VCaP (cell line): ENCODE data around the gene SP2.

Experiments
- H3K27ac ChIP-seq: fragments of 450-650 bp; 2 replicates; pipeline ENCODE4 v1.5.1; 2017
- TF ChIP-seq, protein P1 (sequence below): fragments of 450-650 bp; conservative IDR thresholded peaks from 2 replicates; pipeline ENCODE4 v1.5.1; 2017; ENCODE audit warnings: mild to moderate bottlenecking, moderate library complexity

The SP2 gene

GRCh38 chr17:47906443-47906842, 10.4 kb downstream of the SP2 start:
- no peak overlapping the region for H3K27ac ChIP-seq
- TF ChIP-seq, protein P1, sequence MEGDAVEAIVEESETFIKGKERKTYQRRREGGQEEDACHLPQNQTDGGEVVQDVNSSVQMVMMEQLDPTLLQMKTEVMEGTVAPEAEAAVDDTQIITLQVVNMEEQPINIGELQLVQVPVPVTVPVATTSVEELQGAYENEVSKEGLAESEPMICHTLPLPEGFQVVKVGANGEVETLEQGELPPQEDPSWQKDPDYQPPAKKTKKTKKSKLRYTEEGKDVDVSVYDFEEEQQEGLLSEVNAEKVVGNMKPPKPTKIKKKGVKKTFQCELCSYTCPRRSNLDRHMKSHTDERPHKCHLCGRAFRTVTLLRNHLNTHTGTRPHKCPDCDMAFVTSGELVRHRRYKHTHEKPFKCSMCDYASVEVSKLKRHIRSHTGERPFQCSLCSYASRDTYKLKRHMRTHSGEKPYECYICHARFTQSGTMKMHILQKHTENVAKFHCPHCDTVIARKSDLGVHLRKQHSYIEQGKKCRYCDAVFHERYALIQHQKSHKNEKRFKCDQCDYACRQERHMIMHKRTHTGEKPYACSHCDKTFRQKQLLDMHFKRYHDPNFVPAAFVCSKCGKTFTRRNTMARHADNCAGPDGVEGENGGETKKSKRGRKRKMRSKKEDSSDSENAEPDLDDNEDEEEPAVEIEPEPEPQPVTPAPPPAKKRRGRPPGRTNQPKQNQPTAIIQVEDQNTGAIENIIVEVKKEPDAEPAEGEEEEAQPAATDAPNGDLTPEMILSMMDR = no peak

DNA sequence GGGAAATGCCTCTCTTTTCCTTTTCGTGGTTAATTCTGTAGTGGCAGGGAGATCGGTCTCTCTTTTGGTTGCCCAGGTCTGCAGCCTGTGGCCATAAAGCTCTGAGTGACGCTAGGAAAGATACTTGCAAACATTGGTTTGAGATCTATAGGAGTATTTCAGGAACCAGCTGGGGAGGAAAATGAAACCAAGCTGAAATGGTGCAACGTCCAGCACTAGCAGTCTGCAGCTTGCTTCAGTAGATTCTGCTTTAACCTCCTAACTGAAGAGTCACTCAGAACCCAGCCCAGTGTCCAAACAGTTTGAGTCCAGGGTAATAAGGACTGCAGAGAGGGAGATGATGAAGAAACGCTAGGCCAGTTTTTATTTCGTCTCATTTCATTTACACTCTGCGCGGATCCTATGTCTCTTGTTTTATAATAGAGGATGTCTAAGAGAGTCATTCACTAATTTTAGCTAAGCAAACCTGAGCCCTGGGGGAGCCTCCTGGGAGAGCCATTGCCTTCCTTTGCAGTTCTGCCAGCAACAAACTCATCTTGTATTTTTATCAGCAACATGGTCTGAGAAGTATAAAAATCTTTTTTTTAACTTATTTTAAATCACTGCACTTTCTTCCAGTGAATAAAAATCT, 12.0 kb downstream of the SP2 start:
- TF ChIP-seq, protein P1 = no peak

DNA sequence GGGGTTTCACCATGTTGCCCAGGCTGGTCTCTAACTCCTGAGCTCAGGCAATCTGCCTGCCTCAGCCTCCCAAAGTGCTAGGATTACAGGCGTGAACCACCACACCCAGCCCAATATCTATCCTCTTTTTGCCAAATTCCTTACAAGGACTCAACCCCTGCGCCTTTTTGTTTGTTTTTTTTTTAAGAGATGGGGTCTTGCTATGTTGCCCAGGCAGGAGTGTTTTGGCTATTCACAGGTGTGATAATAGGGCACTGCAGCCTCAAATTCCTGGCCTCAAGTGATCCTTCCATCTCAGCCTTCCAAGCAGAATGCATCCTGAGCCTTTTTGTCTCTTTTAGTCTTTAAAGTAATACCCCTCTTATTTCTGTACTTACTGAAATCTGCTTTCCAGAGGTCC, 17.0 kb downstream of the SP2 start:
- TF ChIP-seq, protein P1 = no peak
- H3K27ac ChIP-seq = no peak overlapping the region

More for the DNA sequence above, 12.0 kb downstream of the SP2 start:
- H3K27ac ChIP-seq = no peak overlapping the region

- H3K27ac ChIP-seq = no peak overlapping the region
- TF ChIP-seq, protein P1 = no peak
Observed at GRCh38 chr17:47914306-47914948, 18.4 kb downstream of the SP2 start.

DNA sequence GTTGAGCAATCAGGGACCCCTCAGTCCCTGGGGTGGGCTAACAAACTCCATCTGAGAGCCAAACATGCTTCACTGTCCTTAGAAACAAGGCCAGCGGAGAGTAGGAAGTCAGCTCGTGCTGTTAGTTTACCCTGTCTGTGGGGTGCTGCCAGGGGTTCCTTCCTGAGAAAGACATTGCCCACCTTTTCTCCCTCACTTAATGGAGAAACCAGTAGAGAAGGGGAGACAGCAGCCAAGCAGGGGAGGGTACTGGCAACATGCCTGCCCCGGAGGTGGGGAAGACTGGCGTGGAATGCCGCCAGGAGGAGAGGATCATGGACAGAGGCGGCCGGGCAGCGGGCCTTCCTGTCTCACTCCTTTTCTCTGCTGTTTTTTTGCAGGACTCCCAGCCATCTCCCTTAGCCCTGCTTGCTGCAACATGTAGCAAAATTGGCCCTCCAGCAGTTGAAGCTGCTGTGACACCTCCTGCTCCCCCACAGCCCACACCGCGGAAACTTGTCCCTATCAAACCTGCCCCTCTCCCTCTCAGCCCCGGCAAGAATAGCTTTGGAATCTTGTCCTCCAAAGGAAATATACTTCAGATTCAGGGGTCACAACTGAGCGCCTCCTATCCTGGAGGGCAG, 19.9 kb downstream of the SP2 start:
- no peak overlapping the region for H3K27ac ChIP-seq
- TF ChIP-seq, protein P1 = no peak

DNA sequence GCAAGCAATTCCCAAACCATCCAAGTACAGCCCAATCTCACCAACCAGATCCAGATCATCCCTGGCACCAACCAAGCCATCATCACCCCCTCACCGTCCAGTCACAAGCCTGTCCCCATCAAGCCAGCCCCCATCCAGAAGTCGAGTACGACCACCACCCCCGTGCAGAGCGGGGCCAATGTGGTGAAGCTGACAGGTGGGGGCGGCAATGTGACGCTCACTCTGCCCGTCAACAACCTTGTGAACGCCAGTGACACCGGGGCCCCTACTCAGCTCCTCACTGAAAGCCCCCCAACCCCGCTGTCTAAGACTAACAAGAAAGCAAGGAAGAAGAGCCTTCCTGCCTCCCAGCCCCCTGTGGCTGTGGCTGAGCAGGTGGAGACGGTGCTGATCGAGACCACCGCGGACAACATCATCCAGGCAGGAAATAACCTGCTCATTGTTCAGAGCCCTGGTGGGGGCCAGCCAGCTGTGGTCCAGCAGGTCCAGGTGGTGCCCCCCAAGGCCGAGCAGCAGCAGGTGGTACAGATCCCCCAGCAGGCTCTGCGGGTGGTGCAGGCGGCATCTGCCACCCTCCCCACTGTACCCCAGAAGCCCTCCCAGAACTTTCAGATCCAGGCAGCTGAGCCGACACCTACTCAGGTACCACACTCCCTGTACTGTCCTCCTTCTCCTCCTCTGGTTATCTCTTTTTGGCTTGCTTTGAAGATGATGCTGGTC, 20.6 kb downstream of the SP2 start:
- H3K27ac ChIP-seq = no peak overlapping the region
- TF ChIP-seq, protein P1 = no peak

DNA sequence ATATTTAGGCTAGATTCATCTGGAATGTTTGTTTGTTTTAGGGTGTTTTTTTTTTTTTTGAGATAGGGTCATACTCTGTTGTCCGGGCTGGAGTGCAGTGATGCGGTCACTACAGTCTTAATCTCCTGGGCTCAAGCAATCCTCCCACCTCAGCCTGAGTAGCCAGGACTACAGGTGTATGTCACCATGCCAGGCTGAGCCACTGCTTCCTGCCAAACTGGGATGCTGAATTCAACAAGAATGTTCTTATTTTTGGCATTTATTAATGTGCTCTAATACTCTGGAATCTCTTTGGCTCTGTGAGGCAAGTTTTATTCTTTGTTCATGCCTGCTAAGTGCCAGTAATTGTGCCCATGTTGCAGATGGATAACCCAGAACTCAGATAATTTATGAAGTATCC, 21.5 kb downstream of the SP2 start:
- no peak overlapping the region for H3K27ac ChIP-seq
- TF ChIP-seq, protein P1 = no peak
